Activated T-cell treated with anti-CD3 and anti-CD28 coated beads, Interleukin-2, amount 50 U/mL, for 4 hours (primary cell): ENCODE results near the gene DNAJB11. TPM values are rescaled to one million over a fixed set of nuclear protein-coding genes. Genes with fewer than 3 reads are reported as not detected.

Experiments used
- ATAC-seq, 2 donors: fragments of 200-7000 bp; cut with Tn5 transposase; one replicate each; pipeline ENCODE4 v1.10.0; 2021
- DNase-seq: peaks from one replicate; pipeline ENCODE4 v3.0.0-alpha.2; 2020
- H3K27me3 Mint-ChIP-seq: one replicate; pipeline ENCODE4 v1.8.0; 2021; ENCODE audit warnings: low read depth, mixed read lengths
- H3K36me3 Mint-ChIP-seq: one replicate; pipeline ENCODE4 v1.8.0; 2022; ENCODE audit warnings: mixed read lengths; ENCODE audit not compliant: insufficient read depth
- H3K4me1 Mint-ChIP-seq: one replicate; pipeline ENCODE4 v1.8.0; 2021; ENCODE audit warnings: low read depth, mixed read lengths
- H3K4me3 Mint-ChIP-seq: one replicate; pipeline ENCODE4 v1.8.0; 2021; ENCODE audit warnings: mild to moderate bottlenecking, moderate library complexity, mixed read lengths
- H3K9me3 Mint-ChIP-seq: one replicate; pipeline ENCODE4 v1.8.0; 2021; ENCODE audit warnings: mixed read lengths
- total RNA-seq, 3 donors: library from RNA; stranded (reverse); gene quantifications; one replicate each; pipeline ENCODE4 v1.2.1, GENCODE V29; 2021

DNAJB11 gene
- total RNA-seq, 3 donors from 2014 or later: 88.5 to 98.1 (median 91.1) TPM

GRCh38 chr3:186594591-186595113 lies 24.1 kb downstream of the DNAJB11 start:
- DNase-seq (no peak), ATAC-seq (no peak)
- no peak overlapping the region for H3K4me3 Mint-ChIP-seq
- peaks cover 2% of the 10 kb centered on the region for H3K27me3 Mint-ChIP-seq
- H3K9me3 Mint-ChIP-seq: no peaks in the 10 kb centered on the region
- H3K4me1 Mint-ChIP-seq: peaks cover 12% of the 10 kb centered on the region
- H3K36me3 Mint-ChIP-seq: no peaks in the 10 kb centered on the region

GRCh38 chr3:186596568-186597287 lies 26.2 kb downstream of the DNAJB11 start:
- Mint-ChIP-seq H3K27me3 (peaks cover 2% of the 10 kb centered on the region), H3K4me3 (no peak overlapping the region), H3K36me3 (no peaks in the 10 kb centered on the region), H3K9me3 (no peaks in the 10 kb centered on the region), H3K4me1 (no peaks in the 10 kb centered on the region)
- DNase-seq (no peak), ATAC-seq (no peak)

- peaks cover 2% of the 10 kb centered on the region for H3K27me3 Mint-ChIP-seq
- ATAC-seq (no peak), DNase-seq (no peak)
- H3K4me3 Mint-ChIP-seq: no peak overlapping the region
- no peaks in the 10 kb centered on the region for H3K4me1 Mint-ChIP-seq
- H3K9me3 Mint-ChIP-seq: no peaks in the 10 kb centered on the region
- H3K36me3 Mint-ChIP-seq: no peaks in the 10 kb centered on the region
These were observed 27.7 kb downstream of the DNAJB11 start for GRCh38 chr3:186598108-186598784.

GRCh38 chr3:186598794-186599141 lies 28.2 kb downstream of the DNAJB11 start:
- Mint-ChIP-seq H3K36me3 (no peaks in the 10 kb centered on the region), H3K9me3 (no peaks in the 10 kb centered on the region), H3K4me1 (no peaks in the 10 kb centered on the region), H3K4me3 (no peak overlapping the region), H3K27me3 (peaks cover 2% of the 10 kb centered on the region)
- no peak for ATAC-seq
- no peak for DNase-seq

GRCh38 chr3:186599142-186599784 lies 28.7 kb downstream of the DNAJB11 start:
- no peaks in the 10 kb centered on the region for H3K36me3 Mint-ChIP-seq
- no peak for DNase-seq

GRCh38 chr3:186599785-186600166 lies 29.3 kb downstream of the DNAJB11 start:
- Mint-ChIP-seq H3K4me3 (no peak overlapping the region), H3K36me3 (no peaks in the 10 kb centered on the region), H3K9me3 (no peaks in the 10 kb centered on the region), H3K27me3 (peaks cover 2% of the 10 kb centered on the region), H3K4me1 (no peaks in the 10 kb centered on the region)
- ATAC-seq (no peak), DNase-seq (no peak)

More at GRCh38 chr3:186599142-186599784, 28.7 kb downstream of the DNAJB11 start:
- Mint-ChIP-seq H3K4me3 (no peak overlapping the region), H3K27me3 (peaks cover 2% of the 10 kb centered on the region), H3K9me3 (no peaks in the 10 kb centered on the region), H3K4me1 (no peaks in the 10 kb centered on the region)
- no peak for ATAC-seq

- no peaks in the 10 kb centered on the region for H3K9me3 Mint-ChIP-seq
- no peaks in the 10 kb centered on the region for H3K4me1 Mint-ChIP-seq
- H3K27me3 Mint-ChIP-seq: peaks cover 2% of the 10 kb centered on the region
- no peak overlapping the region for H3K4me3 Mint-ChIP-seq
- ATAC-seq (no peak), DNase-seq (no peak)
- H3K36me3 Mint-ChIP-seq: no peaks in the 10 kb centered on the region
These were observed 30.4 kb downstream of the DNAJB11 start for GRCh38 chr3:186600896-186601295.

GRCh38 chr3:186603159-186603558 lies 32.6 kb downstream of the DNAJB11 start:
- H3K4me1 Mint-ChIP-seq: no peaks in the 10 kb centered on the region
- no peaks in the 10 kb centered on the region for H3K36me3 Mint-ChIP-seq
- DNase-seq: no peak
- peaks cover 2% of the 10 kb centered on the region for H3K27me3 Mint-ChIP-seq
- no peak overlapping the region for H3K4me3 Mint-ChIP-seq
- no peaks in the 10 kb centered on the region for H3K9me3 Mint-ChIP-seq
- ATAC-seq: no peak

- Mint-ChIP-seq H3K4me3 (no peak overlapping the region), H3K36me3 (no peaks in the 10 kb centered on the region), H3K4me1 (no peaks in the 10 kb centered on the region), H3K27me3 (no peaks in the 10 kb centered on the region), H3K9me3 (no peaks in the 10 kb centered on the region)
- ATAC-seq (no peak), DNase-seq (no peak)
These were observed 34.6 kb downstream of the DNAJB11 start for GRCh38 chr3:186605078-186605477.

GRCh38 chr3:186605561-186606545 lies 35.3 kb downstream of the DNAJB11 start:
- Mint-ChIP-seq H3K27me3 (no peaks in the 10 kb centered on the region), H3K4me1 (no peaks in the 10 kb centered on the region), H3K4me3 (no peak overlapping the region), H3K36me3 (no peaks in the 10 kb centered on the region), H3K9me3 (no peaks in the 10 kb centered on the region)
- DNase-seq: no peak
- no peak for ATAC-seq

GRCh38 chr3:186608624-186609215 lies 38.2 kb downstream of the DNAJB11 start:
- ATAC-seq: no peak
- no peaks in the 10 kb centered on the region for H3K27me3 Mint-ChIP-seq
- H3K36me3 Mint-ChIP-seq: no peaks in the 10 kb centered on the region
- DNase-seq: no peak
- H3K9me3 Mint-ChIP-seq: no peaks in the 10 kb centered on the region
- no peaks in the 10 kb centered on the region for H3K4me1 Mint-ChIP-seq
- H3K4me3 Mint-ChIP-seq: no peak overlapping the region

- no peaks in the 10 kb centered on the region for H3K36me3 Mint-ChIP-seq
- H3K4me1 Mint-ChIP-seq: peaks cover 2% of the 10 kb centered on the region
- H3K4me3 Mint-ChIP-seq: no peak overlapping the region
- DNase-seq: no peak
- no peak for ATAC-seq
- H3K9me3 Mint-ChIP-seq: no peaks in the 10 kb centered on the region
- H3K27me3 Mint-ChIP-seq: peaks cover 1% of the 10 kb centered on the region
These were observed 38.8 kb downstream of the DNAJB11 start for GRCh38 chr3:186609247-186609868.

- H3K4me1 Mint-ChIP-seq: peaks cover 13% of the 10 kb centered on the region
- H3K4me3 Mint-ChIP-seq: no peak overlapping the region
- ATAC-seq: no peak
These were observed 41.5 kb downstream of the DNAJB11 start for GRCh38 chr3:186612065-186612464.

More at GRCh38 chr3:186612065-186612464, 41.5 kb downstream of the DNAJB11 start:
- H3K27me3 Mint-ChIP-seq: peaks cover 9% of the 10 kb centered on the region
- no peaks in the 10 kb centered on the region for H3K9me3 Mint-ChIP-seq
- DNase-seq: no peak
- H3K36me3 Mint-ChIP-seq: no peaks in the 10 kb centered on the region
